Esophagus squamous epithelium (tissue), 5 donors: ENCODE data around the gene MAPRE2. TPM values are rescaled to one million over a fixed set of nuclear protein-coding genes. Genes with fewer than 3 reads are reported as not detected.

Source experiments
- DNase-seq: peaks from one replicate; lab custom pipeline; 2025; lab: John Stamatoyannopoulos, UW
- H3K27ac ChIP-seq, 4 donors: fragments of 200-600 bp; sonication (generic); one replicate each; pipeline ENCODE4 v1.5.1; 2016 to 2019; ENCODE audit warnings: mild to moderate bottlenecking in 1 of 4
- H3K27me3 ChIP-seq, 4 donors: fragments of 200-600 bp; sonication (generic); 1 replicate in 3 of 4; 2 replicates in 1 of 4; pipeline versions ENCODE4 v1.5.1 to v1.6.0; 2017 to 2021; ENCODE audit warnings: antibody characterized with exemption in 1 of 4
- H3K36me3 ChIP-seq, 3 donors: fragments of 200-600 bp; sonication (generic); one replicate each; pipeline ENCODE4 v1.5.1; 2016 to 2019
- H3K4me1 ChIP-seq, 3 donors: fragments of 200-600 bp; sonication (generic); one replicate each; pipeline ENCODE4 v1.5.1; 2017 to 2019
- H3K4me3 ChIP-seq, 4 donors: fragments of 200-600 bp; sonication (generic); 1 replicate in 3 of 4; 2 replicates in 1 of 4; pipeline ENCODE4 v1.5.1; 2016 to 2019; ENCODE audit warnings: mild to moderate bottlenecking in 2 of 4, moderate library complexity in 1 of 4
- H3K9me3 ChIP-seq, 3 donors: fragments of 200-600 bp; sonication (generic); one replicate each; pipeline ENCODE4 v1.5.1; 2016 to 2019
- POLR2A ChIP-seq, 4 donors: fragments of 450-650 bp; IDR thresholded peaks; one replicate each; pipeline ENCODE4 v1.6.1; 2017; ENCODE audit warnings: antibody characterized with exemption in 4 of 4, mild to moderate bottlenecking in 4 of 4, moderate library complexity in 3 of 4
- WGBS, 2 donors: methylation state at CpG; one replicate each; pipeline ENCODE4 v1.1.5; 2018; 5-methylcytosine and 5-hydroxymethylcytosine counted together
- intact Hi-C: fragments of 100-400 bp; cut with DNase I; formaldehyde crosslinking; loops from one replicate; pipeline ENCODE4 v1.15.0; 2022
- total RNA-seq, 4 donors: library from RNA; depleted of rRNA; stranded (reverse); fragments of >200 nt; gene quantifications; one replicate each; pipeline ENCODE4 v1.1.0, GENCODE V29; 2016
- TF ChIP-seq, protein P1 (sequence below), 6 experiments: fragments of 450-650 bp in 4 of 6; fragments of 200-600 bp in 2 of 6; sonication (generic) in 2 of 6; IDR thresholded peaks; one replicate each; pipeline ENCODE4 v1.5.1; 2016 to 2019; ENCODE audit warnings: antibody characterized with exemption in 6 of 6, mild to moderate bottlenecking in 4 of 6, moderate library complexity in 4 of 6
- donor health status: DM: yes; HTN: yes; CAD: no.

Gene MAPRE2
- total RNA-seq, 4 donors from 2014 or later, result 1.5 to 9.0 (median 5.0) TPM

DNA sequence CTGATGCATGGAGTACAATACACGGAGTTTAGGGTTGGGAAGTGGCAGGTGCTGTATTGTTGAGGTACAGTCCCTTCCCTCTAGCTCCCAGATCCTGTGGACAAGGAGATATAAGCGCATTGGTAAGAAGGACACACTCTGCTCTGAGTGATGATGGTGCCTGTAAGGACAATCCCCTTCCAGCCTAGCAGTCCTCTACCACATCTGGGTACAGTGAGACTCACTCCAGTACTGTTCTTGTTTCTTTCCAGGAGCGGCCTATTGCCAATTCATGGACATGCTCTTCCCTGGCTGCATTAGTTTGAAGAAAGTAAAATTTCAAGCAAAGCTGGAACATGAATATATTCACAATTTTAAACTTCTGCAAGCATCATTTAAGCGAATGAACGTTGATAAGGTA is 56.0 kb downstream of the MAPRE2 start:
- Histone ChIP-seq H3K27me3 (no peaks in the 10 kb centered on the region), H3K9me3 (no peaks in the 10 kb centered on the region), H3K4me1 (no peaks in the 10 kb centered on the region), H3K4me3 (no peak overlapping the region), H3K36me3 (peaks cover 0 to 6% (median 0%) of the 10 kb centered on the region in 3 donors), H3K27ac (no peak overlapping the region)
- no peak for TF ChIP-seq POLR2A (IDR thresholded peaks at IDR 0.05)
- intact Hi-C loops, result no loop called here
- DNase-seq, result no peak
- 94% methylated on average over 5 of the region's 5 CpGs for WGBS, 2 donors

DNA sequence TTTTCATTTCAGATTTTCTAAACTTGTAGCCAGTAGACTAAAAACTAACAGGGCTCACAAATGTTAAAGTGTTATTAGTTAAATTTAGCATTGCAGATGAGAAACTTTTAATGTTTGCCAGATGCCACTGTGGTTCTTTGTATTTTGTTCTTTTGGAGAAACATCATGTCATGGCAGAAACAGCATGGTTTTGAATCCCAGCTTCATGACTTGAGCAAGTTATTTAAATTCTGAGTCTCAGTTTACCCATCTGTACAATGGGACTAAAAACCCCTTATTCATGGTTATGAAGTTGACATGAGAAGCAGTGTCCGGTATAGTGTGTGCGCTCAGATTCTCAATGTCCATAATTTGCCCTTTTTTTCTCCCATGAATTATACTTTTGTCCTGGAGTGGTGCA is 56.5 kb downstream of the MAPRE2 start:
- intact Hi-C loops, result no loop called here
- Histone ChIP-seq H3K27me3 (no peaks in the 10 kb centered on the region), H3K4me1 (no peaks in the 10 kb centered on the region), H3K9me3 (no peaks in the 10 kb centered on the region), H3K4me3 (no peak overlapping the region), H3K27ac (no peak overlapping the region), H3K36me3 (peaks cover 0 to 6% (median 0%) of the 10 kb centered on the region in 3 donors)
- no peak for DNase-seq
- no peak for TF ChIP-seq POLR2A (IDR thresholded peaks at IDR 0.05)
- TF ChIP-seq, protein P1, sequence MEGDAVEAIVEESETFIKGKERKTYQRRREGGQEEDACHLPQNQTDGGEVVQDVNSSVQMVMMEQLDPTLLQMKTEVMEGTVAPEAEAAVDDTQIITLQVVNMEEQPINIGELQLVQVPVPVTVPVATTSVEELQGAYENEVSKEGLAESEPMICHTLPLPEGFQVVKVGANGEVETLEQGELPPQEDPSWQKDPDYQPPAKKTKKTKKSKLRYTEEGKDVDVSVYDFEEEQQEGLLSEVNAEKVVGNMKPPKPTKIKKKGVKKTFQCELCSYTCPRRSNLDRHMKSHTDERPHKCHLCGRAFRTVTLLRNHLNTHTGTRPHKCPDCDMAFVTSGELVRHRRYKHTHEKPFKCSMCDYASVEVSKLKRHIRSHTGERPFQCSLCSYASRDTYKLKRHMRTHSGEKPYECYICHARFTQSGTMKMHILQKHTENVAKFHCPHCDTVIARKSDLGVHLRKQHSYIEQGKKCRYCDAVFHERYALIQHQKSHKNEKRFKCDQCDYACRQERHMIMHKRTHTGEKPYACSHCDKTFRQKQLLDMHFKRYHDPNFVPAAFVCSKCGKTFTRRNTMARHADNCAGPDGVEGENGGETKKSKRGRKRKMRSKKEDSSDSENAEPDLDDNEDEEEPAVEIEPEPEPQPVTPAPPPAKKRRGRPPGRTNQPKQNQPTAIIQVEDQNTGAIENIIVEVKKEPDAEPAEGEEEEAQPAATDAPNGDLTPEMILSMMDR (IDR thresholded peaks at IDR 0.05), result no peak
- WGBS, 2 donors, result 93 to 95% methylated on average over 2 of the region's 2 CpGs

DNA sequence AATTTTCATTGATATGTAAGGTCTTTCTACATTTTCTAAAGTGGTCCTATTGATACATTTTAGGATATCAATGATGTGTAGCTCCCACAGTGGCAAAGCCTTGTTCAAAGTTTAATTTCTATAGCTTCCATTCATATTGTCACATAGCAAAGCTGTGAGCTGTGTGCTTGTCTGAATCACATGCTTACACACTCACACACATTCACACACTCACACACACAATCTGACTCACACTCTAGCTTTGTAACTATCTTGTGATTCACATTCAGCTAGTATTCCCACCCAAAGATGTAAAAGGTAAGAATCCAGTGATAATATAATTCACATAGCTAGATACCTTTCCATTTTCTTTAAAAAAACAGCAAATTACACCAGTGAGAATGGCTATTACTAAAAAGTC is 58.7 kb downstream of the MAPRE2 start:
- Histone ChIP-seq H3K27ac (no peak overlapping the region), H3K4me1 (no peaks in the 10 kb centered on the region), H3K4me3 (no peak overlapping the region), H3K9me3 (no peaks in the 10 kb centered on the region), H3K36me3 (peaks cover 0 to 6% (median 0%) of the 10 kb centered on the region in 3 donors), H3K27me3 (no peaks in the 10 kb centered on the region)
- intact Hi-C loops, result no loop called here
- no peak for DNase-seq
- TF ChIP-seq POLR2A (IDR thresholded peaks at IDR 0.05), result no peak
- TF ChIP-seq, protein P1 (IDR thresholded peaks at IDR 0.05), result no peak

DNA sequence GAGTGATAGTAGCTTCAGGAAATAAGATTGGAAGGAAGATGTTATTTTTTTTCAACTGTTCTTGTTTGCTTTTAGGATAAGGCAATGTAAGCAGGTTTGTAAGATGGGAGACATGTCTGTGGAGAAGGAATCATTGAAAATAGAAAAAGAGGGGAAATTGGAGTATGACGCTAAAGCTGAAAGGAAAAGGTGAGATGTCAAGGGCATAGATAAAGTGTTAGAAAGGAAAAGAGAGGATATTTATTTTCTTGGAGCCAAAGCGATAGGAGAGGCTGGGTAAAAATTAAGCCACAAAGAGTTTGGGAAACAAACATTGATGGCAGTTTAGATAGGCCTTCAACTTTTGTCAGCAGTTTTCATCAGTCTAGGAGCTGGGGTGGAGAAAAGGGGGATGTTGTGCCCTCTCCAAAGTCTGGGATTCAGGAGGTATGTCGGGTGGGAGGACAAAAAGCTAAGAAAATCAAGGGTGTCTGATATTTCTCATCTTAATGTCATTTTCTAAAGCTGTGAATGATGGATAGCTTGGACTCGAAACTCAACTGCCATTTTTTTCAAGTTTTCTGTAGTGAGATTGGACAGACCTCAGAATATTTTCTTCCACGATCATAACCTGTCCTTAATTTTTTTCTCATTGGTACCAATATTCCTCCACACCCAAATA is 63.3 kb downstream of the MAPRE2 start:
- Histone ChIP-seq H3K4me3 (no peak overlapping the region), H3K27ac (no peak overlapping the region), H3K4me1 (no peaks in the 10 kb centered on the region), H3K9me3 (no peaks in the 10 kb centered on the region), H3K27me3 (no peaks in the 10 kb centered on the region), H3K36me3 (no peaks in the 10 kb centered on the region)
- intact Hi-C loops, result no loop called here
- no peak for DNase-seq
- TF ChIP-seq POLR2A (IDR thresholded peaks at IDR 0.05), result no peak
- TF ChIP-seq, protein P1 (IDR thresholded peaks at IDR 0.05), result no peak
- WGBS, 2 donors, result 87 to 90% methylated on average over 5 of the region's 5 CpGs

DNA sequence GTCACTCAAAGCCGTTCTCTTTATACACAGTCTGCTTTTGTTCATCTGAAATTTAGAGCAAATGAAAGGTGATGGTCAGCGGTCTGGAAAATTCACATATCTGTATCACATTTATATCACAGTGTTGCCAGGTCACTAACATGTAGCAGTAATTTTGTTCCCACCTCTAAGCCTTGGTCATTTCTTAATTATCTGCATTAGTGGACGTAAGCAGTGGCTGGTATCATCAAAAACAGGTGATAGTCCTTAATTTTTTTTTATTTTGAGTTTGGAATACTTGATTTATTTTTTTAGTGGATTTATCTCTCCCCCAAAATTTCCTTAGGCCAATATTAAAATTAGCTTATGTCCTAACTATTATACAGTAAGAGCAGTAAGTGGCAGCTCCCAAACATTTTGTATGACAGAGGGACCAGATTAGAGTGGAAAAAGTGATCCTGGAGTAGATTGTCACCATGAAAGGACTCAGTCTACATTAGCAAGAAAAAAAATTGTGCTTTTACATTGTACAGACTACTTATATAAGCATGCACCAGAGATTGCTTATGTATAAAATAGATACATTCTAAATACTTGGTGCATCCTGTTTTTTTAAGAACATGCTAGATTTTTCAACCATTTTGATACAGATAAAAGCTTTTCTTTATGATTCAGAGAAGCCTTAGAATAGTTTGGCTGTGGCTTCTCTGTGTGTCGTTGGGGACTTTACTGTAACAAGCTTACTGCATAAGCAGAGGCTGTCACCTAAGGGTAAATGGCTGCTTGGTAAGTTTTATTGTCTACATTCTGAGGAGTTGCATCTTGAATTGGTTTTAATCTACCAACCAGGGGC is 65.0 kb downstream of the MAPRE2 start:
- Histone ChIP-seq H3K9me3 (no peaks in the 10 kb centered on the region), H3K4me1 (no peaks in the 10 kb centered on the region), H3K36me3 (no peaks in the 10 kb centered on the region), H3K27me3 (no peaks in the 10 kb centered on the region), H3K4me3 (no peak overlapping the region), H3K27ac (no peak overlapping the region)
- intact Hi-C loops, result no loop called here
- whole genome bisulfite sequencing, 2 donors, result 74 to 80% methylated on average over 4 of the region's 4 CpGs
- DNase-seq, result no peak
- TF ChIP-seq, protein P1 (IDR thresholded peaks at IDR 0.05), result no peak
- TF ChIP-seq POLR2A (IDR thresholded peaks at IDR 0.05), result no peak
